Peyer's patch (tissue), 4 donors: ENCODE data around the gene AFAP1L1.

Experiments used
- CTCF ChIP-seq, 6 experiments: fragments of 450-650 bp in 4 of 6; fragments of 200-600 bp in 2 of 6; sonication (generic) in 1 of 6; IDR thresholded peaks; one replicate each; pipeline ENCODE4 v1.5.1; 2017 to 2019; ENCODE audit warnings: antibody characterized with exemption in 6 of 6, mild to moderate bottlenecking in 3 of 6, moderate library complexity in 1 of 6
- POLR2A ChIP-seq, 2 donors: fragments of 450-650 bp; IDR thresholded peaks; one replicate each; pipeline ENCODE4 v1.5.1; 2017; ENCODE audit warnings: antibody characterized with exemption in 2 of 2, mild to moderate bottlenecking in 2 of 2, moderate library complexity in 2 of 2

- peak; percentile 71 to 87 (median 86) for TF ChIP-seq CTCF (IDR thresholded peaks at IDR 0.05)
- TF ChIP-seq POLR2A (IDR thresholded peaks at IDR 0.05), result no peak
Observed at GRCh38 chr5:149381986-149382338, 110.3 kb downstream of the AFAP1L1 start.
